GM19438 (cell line): ENCODE measurements around the gene HSPA1A.
"Not testable (repeated sequence)": the region's sequence is repeated elsewhere in the genome, so short reads cannot be mapped to it uniquely, and the experiment has no call there.

Experiments
- ATAC-seq: cut with Tn5 transposase; IDR thresholded peaks from one replicate; pipeline ENCODE4 v1.9.1; 2021; ENCODE audit warnings: low read depth; ENCODE audit not compliant: unreplicated experiment

HSPA1A gene

GRCh38 chr6:31806470-31807272 is 8.7 kb upstream of the HSPA1A start, which contains the start of gene LSM2:
Gene LSM2, minus strand, starts transcription at chr6:31806966. Its CDS starts 209 bp downstream, at chr6:31806757.
- peak; percentile 78 for ATAC-seq

GRCh38 chr6:31808599-31808998 is 6.7 kb upstream of the HSPA1A start:
- ATAC-seq, result not testable (repeated sequence)

GRCh38 chr6:31811645-31812044 is 3.7 kb upstream of the HSPA1A start:
- no peak for ATAC-seq

- ATAC-seq, result no peak
Observed at GRCh38 chr6:31813465-31813849, 1.9 kb upstream of the HSPA1A start.

- ATAC-seq, result no peak
Observed at GRCh38 chr6:31814677-31815024, 692 bp upstream of the HSPA1A start.

- not testable (repeated sequence) for ATAC-seq
Observed at GRCh38 chr6:31817133-31817928, 2.0 kb downstream of the HSPA1A start.

- not testable (repeated sequence) for ATAC-seq
Observed at GRCh38 chr6:31817929-31818511, 2.7 kb downstream of the HSPA1A start.

- no peak for ATAC-seq
Observed at GRCh38 chr6:31819871-31820299, 4.5 kb downstream of the HSPA1A start.

- not testable (repeated sequence) for ATAC-seq
Observed at GRCh38 chr6:31820399-31820798, 5.1 kb downstream of the HSPA1A start.

GRCh38 chr6:31821301-31822035 is 6.1 kb downstream of the HSPA1A start:
- ATAC-seq, result no peak

GRCh38 chr6:31822036-31822821 is 6.9 kb downstream of the HSPA1A start:
- ATAC-seq, result no peak

GRCh38 chr6:31823592-31824196 is 8.4 kb downstream of the HSPA1A start:
- not testable (repeated sequence) for ATAC-seq

GRCh38 chr6:31825553-31825952 is 10.2 kb downstream of the HSPA1A start:
- no peak for ATAC-seq

GRCh38 chr6:31826793-31827285 is 11.5 kb downstream of the HSPA1A start:
- ATAC-seq, result no peak

- peak; percentile 54 for ATAC-seq
Observed at GRCh38 chr6:31827286-31828079, 12.1 kb downstream of the HSPA1A start, which contains the start of gene HSPA1B. Gene HSPA1B, plus strand, starts transcription at chr6:31827738. Its CDS starts 213 bp downstream, at chr6:31827951.

GRCh38 chr6:31829633-31830283 is 14.4 kb downstream of the HSPA1A start:
- no peak for ATAC-seq

- ATAC-seq, result no peak
Observed at GRCh38 chr6:31830886-31831335, 15.6 kb downstream of the HSPA1A start.
